IMR-90 (cell line): Measurements from ENCODE around the gene ZNF212. TPM values are rescaled to one million over a fixed set of nuclear protein-coding genes. Genes with fewer than 3 reads are reported as not detected.

ENCODE experiments used
- ATAC-seq: fragments of 200-7000 bp; cut with Tn5 transposase; 2 replicates; pipeline ENCODE4 v1.9.1; 2020; ENCODE audit warnings: low read depth, mild to moderate bottlenecking, moderate library complexity
- BruUV-seq: library from RNA; stranded (reverse); fragments of 400-500 nt; replicated peaks from 2 replicates; lab custom pipeline; 2021; lab: Mats Ljungman, UMichigan
- CTCF ChIA-PET: fragments of 300-600 bp; formaldehyde crosslinking; extraction: SDS; loops from one replicate; lab custom pipeline; 2021; ENCODE audit warnings: antibody characterized with exemption; lab: Yijun Ruan, JAX
- POLR2A ChIA-PET: fragments of 300-600 bp; sonication (Branson Sonifier 250); formaldehyde crosslinking; loops from one replicate; lab custom pipeline; 2022; ENCODE audit warnings: antibody characterized with exemption; ENCODE audit not compliant: unreplicated experiment; lab: Charles Lee
- DNase-seq: peaks from one replicate; pipeline ENCODE4 v3.0.0; 2013
- H2AFZ ChIP-seq: replicated peaks from 2 replicates; pipeline ENCODE3; 2013; ENCODE audit warnings: low read length, mild to moderate bottlenecking; ENCODE audit not compliant: poor library complexity
- H2AK5ac ChIP-seq: 2 replicates; pipeline ENCODE4 v1.6.1; 2013; ENCODE audit warnings: low read depth, low read length, inconsistent platforms
- H2AK9ac ChIP-seq: replicated peaks from 2 replicates; pipeline ENCODE3; 2013; ENCODE audit warnings: mild to moderate bottlenecking, low read depth, low read length, moderate library complexity; ENCODE audit not compliant: poor library complexity
- H2BK120ac ChIP-seq: 2 replicates; pipeline ENCODE4 v1.6.1; 2013; ENCODE audit warnings: low read depth, low read length, inconsistent platforms
- H2BK15ac ChIP-seq: 3 replicates; pipeline ENCODE4 v1.6.1; 2013; ENCODE audit warnings: low read depth, low read length, inconsistent platforms
- H2BK20ac ChIP-seq: 2 replicates; pipeline ENCODE4 v1.6.1; 2013; ENCODE audit warnings: low read depth, mild to moderate bottlenecking, inconsistent platforms, low read length, moderate library complexity
- H2BK5ac ChIP-seq: 2 replicates; pipeline ENCODE4 v1.6.1; 2013; ENCODE audit warnings: mild to moderate bottlenecking, low read depth, low read length, inconsistent platforms; ENCODE audit not compliant: poor library complexity, severe bottlenecking
- H3K14ac ChIP-seq: replicated peaks from 2 replicates; pipeline ENCODE4 v1.6.1; 2013; ENCODE audit warnings: low read depth, low read length, inconsistent platforms
- H3K18ac ChIP-seq: 2 replicates; pipeline ENCODE4 v1.6.1; 2013; ENCODE audit warnings: low read depth, low read length, control low read depth
- H3K23ac ChIP-seq: 2 replicates; pipeline ENCODE4 v1.6.1; 2013; ENCODE audit warnings: low read depth, low read length, inconsistent platforms
- H3K27ac ChIP-seq: 2 replicates; pipeline ENCODE4 v1.5.1; 2013; ENCODE audit warnings: mild to moderate bottlenecking, control low read depth, low read length; ENCODE audit not compliant: insufficient read depth
- H3K27me3 ChIP-seq: 2 replicates; pipeline ENCODE4 v1.6.1; 2013; ENCODE audit warnings: low read length; ENCODE audit not compliant: control insufficient read depth, insufficient read depth
- H3K36me3 ChIP-seq: 2 replicates; pipeline ENCODE4 v1.6.1; 2013; ENCODE audit warnings: low read length, mixed read lengths; ENCODE audit not compliant: control insufficient read depth, insufficient read depth
- H3K4ac ChIP-seq: 2 replicates; pipeline ENCODE4 v1.6.1; 2013; ENCODE audit warnings: low read depth, low read length, inconsistent platforms
- H3K4me1 ChIP-seq: 2 replicates; pipeline ENCODE4 v1.6.1; 2013; ENCODE audit warnings: low read length, mixed read lengths; ENCODE audit not compliant: control insufficient read depth, insufficient read depth
- H3K4me2 ChIP-seq: 2 replicates; pipeline ENCODE4 v1.6.1; 2013; ENCODE audit warnings: low read depth, mild to moderate bottlenecking, control low read depth, low read length, moderate library complexity
- H3K4me3 ChIP-seq: 2 replicates; pipeline ENCODE4 v1.5.1; 2013; ENCODE audit warnings: low read depth, mild to moderate bottlenecking, control low read depth, low read length, moderate library complexity; ENCODE audit not compliant: insufficient read depth
- H3K56ac ChIP-seq: 2 replicates; pipeline ENCODE4 v1.6.1; 2013; ENCODE audit warnings: low read length, inconsistent platforms; ENCODE audit not compliant: insufficient read depth; ENCODE audit errors: extremely low read depth
- H3K79me1 ChIP-seq, 2 experiments: 2 replicates each; pipeline ENCODE4 v1.6.1; 2013; ENCODE audit warnings: low read length in 2 of 2, inconsistent platforms in 1 of 2, low read depth in 1 of 2
- H3K9ac ChIP-seq: 2 replicates; pipeline ENCODE4 v1.6.1; 2013; ENCODE audit warnings: low read depth, low read length, control low read depth
- H3K9me1 ChIP-seq: 2 replicates; pipeline ENCODE4 v1.6.1; 2013; ENCODE audit warnings: low read length, inconsistent platforms; ENCODE audit not compliant: insufficient read depth
- H3K9me3 ChIP-seq: 2 replicates; pipeline ENCODE4 v1.6.1; 2013; ENCODE audit warnings: low read length; ENCODE audit not compliant: control insufficient read depth, insufficient read depth
- H4K20me1 ChIP-seq: 2 replicates; pipeline ENCODE4 v1.6.1; 2013; ENCODE audit warnings: low read length, inconsistent platforms; ENCODE audit not compliant: insufficient read depth
- H4K5ac ChIP-seq: 2 replicates; pipeline ENCODE4 v1.6.1; 2013; ENCODE audit warnings: mild to moderate bottlenecking, low read depth, low read length, control low read depth
- H4K8ac ChIP-seq, 2 experiments: 2 replicates each; pipeline ENCODE4 v1.6.1; 2013; ENCODE audit warnings: low read depth in 2 of 2, low read length in 2 of 2, control low read depth in 1 of 2, inconsistent platforms in 1 of 2
- H4K91ac ChIP-seq: 2 replicates; pipeline ENCODE4 v1.6.1; 2013; ENCODE audit warnings: low read depth, low read length, inconsistent platforms; ENCODE audit not compliant: insufficient read depth
- BHLHE40 ChIP-seq: fragments of 150-350 bp; IDR thresholded peaks from 2 replicates; pipeline ENCODE4 v1.6.1; 2016; ENCODE audit warnings: mild to moderate bottlenecking, low read depth, low read length
- CEBPB ChIP-seq: IDR thresholded peaks from 2 replicates; pipeline ENCODE4 v1.6.1; 2012; ENCODE audit warnings: low read depth, low read length, improper control_type of control experiment
- CHD1 ChIP-seq: IDR thresholded peaks from 2 replicates; pipeline ENCODE4 v1.6.1; 2012; ENCODE audit warnings: low read depth, low read length, improper control_type of control experiment
- FOS ChIP-seq: fragments of 150-350 bp; IDR thresholded peaks from 2 replicates; pipeline ENCODE4 v1.6.1; 2016; ENCODE audit warnings: low read depth, low read length
- MAFK ChIP-seq: IDR thresholded peaks from 2 replicates; pipeline ENCODE4 v1.6.1; 2012; ENCODE audit warnings: low read depth, low read length, improper control_type of control experiment
- MAZ ChIP-seq: IDR thresholded peaks from 2 replicates; pipeline ENCODE4 v1.6.1; 2012; ENCODE audit warnings: low read depth, mild to moderate bottlenecking, low read length, improper control_type of control experiment, moderate library complexity, borderline replicate concordance
- MXI1 ChIP-seq: IDR thresholded peaks from 2 replicates; pipeline ENCODE4 v1.6.1; 2012; ENCODE audit warnings: low read depth, mild to moderate bottlenecking, low read length, moderate library complexity, borderline replicate concordance
- NFE2L2 ChIP-seq: fragments of 150-350 bp; IDR thresholded peaks from 2 replicates; pipeline ENCODE4 v1.6.1; 2016; ENCODE audit warnings: low read depth, mild to moderate bottlenecking, low read length
- POLR2A ChIP-seq: IDR thresholded peaks from 2 replicates; pipeline ENCODE4 v1.6.1; 2012; ENCODE audit warnings: mild to moderate bottlenecking, low read depth, low read length
- RAD21 ChIP-seq: IDR thresholded peaks from 2 replicates; pipeline ENCODE4 v1.6.1; 2012; ENCODE audit warnings: low read length, improper control_type of control experiment
- RFX5 ChIP-seq: IDR thresholded peaks from 2 replicates; pipeline ENCODE4 v1.8.0; 2012; ENCODE audit warnings: low read depth, mild to moderate bottlenecking, low read length, moderate library complexity
- SMC3 ChIP-seq: fragments of 150-350 bp; IDR thresholded peaks from 2 replicates; pipeline ENCODE4 v1.6.1; 2016; ENCODE audit warnings: low read depth, mild to moderate bottlenecking, antibody characterized with exemption, low read length, moderate library complexity
- WGBS, 2 experiments: methylation state at CpG; one replicate each; pipeline versions ENCODE4 v1.1.5 to v1.1.7; 2013; ENCODE audit warnings: missing lambda C conversion rate in 2 of 2; ENCODE audit not compliant: insufficient read length in 1 of 2; ENCODE audit errors: extremely low coverage in 2 of 2; 5-methylcytosine and 5-hydroxymethylcytosine counted together
- dilution Hi-C: fragments of 300-500 bp; cut with HindIII; formaldehyde crosslinking; loops from one replicate; pipeline ENCODE4 v1.14.3; 2018; ENCODE audit warnings: low sequenced_read_pairs; ENCODE audit not compliant: unreplicated experiment
- in situ Hi-C: fragments of 300-500 bp; cut with MboI; formaldehyde crosslinking; loops from 3 replicates; pipeline ENCODE4 v1.14.3; 2019; ENCODE audit warnings: low sequenced_read_pairs, inconsistent platforms, mixed read lengths
- intact Hi-C: fragments of 100-400 bp; cut with micrococcal nuclease; formaldehyde crosslinking; loops from 2 replicates; pipeline ENCODE4 v1.10.0; 2022
- polyA plus RNA-seq, 3 experiments: library from polyadenylated mRNA; depleted of rRNA; stranded (reverse); fragments of >200 nt; gene quantifications; 2 replicates each; pipeline ENCODE4 v1.2.3, GENCODE V29; 2012; ENCODE audit warnings: low replicate concordance in 1 of 3
- total RNA-seq: library from RNA; depleted of rRNA; stranded (reverse); fragments of >200 nt; gene quantifications from 2 replicates; pipeline ENCODE4 v1.2.3, GENCODE V29; 2012
- TF ChIP-seq, protein P1 (sequence below): conservative IDR thresholded peaks from 2 replicates; pipeline ENCODE4 v1.5.1; 2012; ENCODE audit warnings: mild to moderate bottlenecking, low read depth, low read length, improper control_type of control experiment

The ZNF212 gene
- total and polyA plus RNA-seq, 2 of the 4 experiments (the other 2 are of a cell fraction): 3.8 to 5.1 TPM

DNA sequence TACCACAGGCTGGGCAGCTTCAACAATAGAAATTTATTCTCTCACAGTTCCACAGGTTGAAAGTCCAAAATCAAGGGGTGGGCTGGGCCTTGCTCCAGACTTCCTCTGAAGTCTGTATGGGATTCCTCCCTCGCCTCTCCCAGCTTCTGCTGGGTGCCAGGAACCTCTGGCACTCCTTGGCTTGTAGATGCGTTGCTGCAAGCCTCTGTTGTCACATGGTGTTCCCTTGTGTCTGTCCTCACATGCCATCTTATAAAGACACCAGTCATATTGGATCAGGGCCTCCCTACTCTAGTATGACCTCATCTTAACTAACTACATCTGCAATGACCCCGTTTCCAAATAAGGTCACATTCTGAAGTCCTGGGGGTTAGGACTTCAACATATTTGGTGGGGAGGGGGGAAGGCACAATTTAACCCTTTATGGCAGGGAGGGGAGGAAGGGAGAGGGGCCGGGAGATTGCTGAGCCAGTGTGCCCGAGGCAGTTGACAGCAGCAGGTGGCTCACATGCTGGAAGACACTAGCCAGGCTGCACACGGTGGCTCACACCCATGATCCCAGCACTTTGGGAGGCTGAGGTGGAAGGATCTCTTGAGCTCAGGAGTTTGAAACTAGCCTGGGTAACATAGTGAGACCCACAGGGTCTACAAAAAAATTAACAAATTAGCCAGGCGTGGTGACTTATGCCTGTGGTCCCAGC is 25.3 kb upstream of the ZNF212 start:
- ChIA-PET CTCF (no interaction called here), POLR2A (no interaction called here)
- BruUV-seq: no TSS peak
- no peak overlapping the region for H2AFZ ChIP-seq
- no peak for TF ChIP-seq POLR2A
- TF ChIP-seq SMC3: no peak
- TF ChIP-seq MAZ: no peak
- no peak for TF ChIP-seq MAFK
- TF ChIP-seq, protein P1, sequence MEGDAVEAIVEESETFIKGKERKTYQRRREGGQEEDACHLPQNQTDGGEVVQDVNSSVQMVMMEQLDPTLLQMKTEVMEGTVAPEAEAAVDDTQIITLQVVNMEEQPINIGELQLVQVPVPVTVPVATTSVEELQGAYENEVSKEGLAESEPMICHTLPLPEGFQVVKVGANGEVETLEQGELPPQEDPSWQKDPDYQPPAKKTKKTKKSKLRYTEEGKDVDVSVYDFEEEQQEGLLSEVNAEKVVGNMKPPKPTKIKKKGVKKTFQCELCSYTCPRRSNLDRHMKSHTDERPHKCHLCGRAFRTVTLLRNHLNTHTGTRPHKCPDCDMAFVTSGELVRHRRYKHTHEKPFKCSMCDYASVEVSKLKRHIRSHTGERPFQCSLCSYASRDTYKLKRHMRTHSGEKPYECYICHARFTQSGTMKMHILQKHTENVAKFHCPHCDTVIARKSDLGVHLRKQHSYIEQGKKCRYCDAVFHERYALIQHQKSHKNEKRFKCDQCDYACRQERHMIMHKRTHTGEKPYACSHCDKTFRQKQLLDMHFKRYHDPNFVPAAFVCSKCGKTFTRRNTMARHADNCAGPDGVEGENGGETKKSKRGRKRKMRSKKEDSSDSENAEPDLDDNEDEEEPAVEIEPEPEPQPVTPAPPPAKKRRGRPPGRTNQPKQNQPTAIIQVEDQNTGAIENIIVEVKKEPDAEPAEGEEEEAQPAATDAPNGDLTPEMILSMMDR: no peak
- no peak for TF ChIP-seq NFE2L2
- TF ChIP-seq RAD21: no peak
- TF ChIP-seq CHD1: no peak
- no peak for TF ChIP-seq BHLHE40
- TF ChIP-seq RFX5: no peak
- no peak for TF ChIP-seq CEBPB
- no peak for TF ChIP-seq FOS
- TF ChIP-seq MXI1: no peak
- H2AK5ac ChIP-seq: no peak overlapping the region
- no peak overlapping the region for H3K23ac ChIP-seq
- no peak for ATAC-seq
- no peak overlapping the region for H4K5ac ChIP-seq
- dilution Hi-C loops: no loop called here
- H3K4me2 ChIP-seq: no peak overlapping the region
- no peak overlapping the region for H2AK9ac ChIP-seq
- 0 out of 2 replicates have a peak, but pooled peaks cover 6% of the 10 kb centered on the region for H3K9me1 ChIP-seq
- no peak overlapping the region for H2BK15ac ChIP-seq
- H2BK20ac ChIP-seq: no peak overlapping the region
- H3K4me1 ChIP-seq: peaks cover 2% of the 10 kb centered on the region; the same call in 1 of the 2 replicates
- no peak overlapping the region for H4K8ac ChIP-seq
- DNase-seq: no peak
- no peak overlapping the region for H3K27ac ChIP-seq
- in situ Hi-C loops: no loop called here
- no peak overlapping the region for H3K14ac ChIP-seq
- no peak overlapping the region for H2BK5ac ChIP-seq
- no peak overlapping the region for H3K18ac ChIP-seq
- H3K9ac ChIP-seq: no peak overlapping the region
- 89% methylated on average over 3 of the region's 7 CpGs; no CpG with 5 or more reads in 1 of the 2 experiments for WGBS, 2 experiments
- intact Hi-C loops: no loop called here
- H4K20me1 ChIP-seq: no peaks in the 10 kb centered on the region; the same call in 1 of the 2 replicates
- H3K56ac ChIP-seq: no peak overlapping the region
- H3K4ac ChIP-seq: no peak overlapping the region
- no peak overlapping the region for H2BK120ac ChIP-seq
- no peak overlapping the region for H4K91ac ChIP-seq
- peaks cover 6 to 48% of the 10 kb centered on the region in 2 experiments; a peak in 3 of 4 replicates for H3K79me1 ChIP-seq
- no peaks in the 10 kb centered on the region for H3K27me3 ChIP-seq
- no peaks in the 10 kb centered on the region for H3K9me3 ChIP-seq
- no peak overlapping the region for H3K4me3 ChIP-seq
- peaks cover 76% of the 10 kb centered on the region for H3K36me3 ChIP-seq
